HepG2 (cell line): ENCODE measurements around the gene MST1. TPM values are rescaled to one million over a fixed set of nuclear protein-coding genes. Genes with fewer than 3 reads are reported as not detected.
A peak's percentile ranks its signal among the peaks of the same experiment; 100 is the strongest.

Experiments used
- CBFB ChIP-seq: sonication (generic); formaldehyde crosslinking; IDR thresholded peaks from 2 replicates; pipeline ENCODE4 v1.4.0; 2020; ENCODE audit warnings: missing genetic modification reagents
- CCAR2 ChIP-seq: fragments of 200-400 bp; formaldehyde crosslinking; optimal IDR thresholded peaks from 2 replicates; pipeline ENCODE3; 2018; ENCODE audit warnings: low read depth, mild to moderate bottlenecking, low read length, moderate library complexity
- CHCHD3 ChIP-seq: sonication (generic); formaldehyde crosslinking; IDR thresholded peaks from 2 replicates; pipeline ENCODE4 v1.8.0; 2022; ENCODE audit warnings: mild to moderate bottlenecking, missing genetic modification reagents, moderate library complexity
- FOSL2 ChIP-seq: sonication (generic); formaldehyde crosslinking; IDR thresholded peaks from 2 replicates; pipeline ENCODE4 v1.4.0; 2020; ENCODE audit warnings: missing genetic modification reagents
- HNRNPK ChIP-seq: fragments of 200-400 bp; formaldehyde crosslinking; IDR thresholded peaks from 2 replicates; pipeline ENCODE4 v1.6.1; 2018; ENCODE audit warnings: low read length, low read depth, moderate library complexity, mild to moderate bottlenecking; ENCODE audit not compliant: poor library complexity, severe bottlenecking
- HOXD1 ChIP-seq: sonication (generic); formaldehyde crosslinking; IDR thresholded peaks from 2 replicates; pipeline ENCODE4 v1.5.0; 2020; ENCODE audit warnings: missing genetic modification reagents
- IRF9 ChIP-seq: sonication (generic); formaldehyde crosslinking; IDR thresholded peaks from 2 replicates; pipeline ENCODE4 v1.8.0; 2022; ENCODE audit warnings: missing genetic modification reagents, mild to moderate bottlenecking, borderline replicate concordance
- KDM5B ChIP-seq: sonication (generic); formaldehyde crosslinking; IDR thresholded peaks from 2 replicates; pipeline ENCODE4 v1.4.0; 2020; ENCODE audit warnings: missing genetic modification reagents, mild to moderate bottlenecking, borderline replicate concordance
- KDM6A ChIP-seq: IDR thresholded peaks from 2 replicates; pipeline ENCODE4 v1.6.1; 2016; ENCODE audit warnings: low read depth
- MAFF ChIP-seq: IDR thresholded peaks from 2 replicates; pipeline ENCODE4 v1.6.1; 2011; ENCODE audit warnings: low read depth, low read length, improper control_type of control experiment
- PPARG ChIP-seq: conservative IDR thresholded peaks from 2 replicates; pipeline ENCODE4 v1.6.1; 2016; ENCODE audit warnings: missing biosample characterization, missing genetic modification reagents
- REPIN1 ChIP-seq: sonication (generic); formaldehyde crosslinking; IDR thresholded peaks from 2 replicates; pipeline ENCODE4 v1.8.0; 2022; ENCODE audit warnings: missing genetic modification reagents, low read depth, mild to moderate bottlenecking, borderline replicate concordance
- RFX1 ChIP-seq: fragments of 450-650 bp; IDR thresholded peaks from 2 replicates; pipeline ENCODE4 v1.6.1; 2017
- SP140L ChIP-seq: sonication (generic); formaldehyde crosslinking; IDR thresholded peaks from 2 replicates; pipeline ENCODE4 v1.4.0; 2020; ENCODE audit warnings: missing genetic modification reagents, borderline replicate concordance
- TAF1 ChIP-seq: sonication (generic); formaldehyde crosslinking; IDR thresholded peaks from 2 replicates; pipeline ENCODE4 v1.4.0; 2020; ENCODE audit warnings: missing genetic modification reagents
- TBX2 ChIP-seq: sonication (generic); formaldehyde crosslinking; IDR thresholded peaks from 2 replicates; pipeline ENCODE4 v1.5.0; 2020; ENCODE audit warnings: missing genetic modification reagents, mild to moderate bottlenecking, borderline replicate concordance
- ZBTB7A ChIP-seq: sonication (generic); formaldehyde crosslinking; IDR thresholded peaks from 2 replicates; pipeline ENCODE4 v1.8.0; 2022; ENCODE audit warnings: mild to moderate bottlenecking, missing genetic modification reagents
- ZKSCAN5 ChIP-seq: sonication (generic); formaldehyde crosslinking; IDR thresholded peaks from 2 replicates; pipeline ENCODE4 v1.5.1; 2020; ENCODE audit warnings: mild to moderate bottlenecking, missing genetic modification reagents
- ZNF407 ChIP-seq: sonication (generic); formaldehyde crosslinking; IDR thresholded peaks from one replicate; pipeline ENCODE4 v1.5.1; 2020; ENCODE audit warnings: mild to moderate bottlenecking, missing genetic modification reagents; ENCODE audit errors: not compliant biosample characterization
- ZNF614 ChIP-seq: IDR thresholded peaks from 2 replicates; pipeline ENCODE4 v1.6.1; 2018; ENCODE audit warnings: missing biosample characterization, missing genetic modification reagents, inconsistent platforms, borderline replicate concordance
- polyA plus RNA-seq, 8 experiments: library from polyadenylated mRNA; depleted of rRNA in 3 of 8; stranded (reverse) in 7 of 8; unstranded in 1 of 8; fragments of >200 nt; fragmentation: Illumina TruSeq in 4 of 8; extraction: Trizol in 4 of 8; gene quantifications; 2 replicates each; pipeline versions ENCODE4 v1.2.1 to v1.2.3, GENCODE V29; 2011 to 2016; ENCODE audit warnings: low read depth in 4 of 8, missing spikeins in 1 of 8, mixed read lengths in 1 of 8; ENCODE audit not compliant: insufficient read depth in 1 of 8
- total RNA-seq, 5 experiments: library from RNA; depleted of rRNA; stranded (reverse); fragments of >200 nt; fragmentation: Illumina TruSeq; extraction: Trizol; gene quantifications; 2 replicates each; pipeline ENCODE4 v1.2.3, GENCODE V29; 2016; ENCODE audit warnings: low read depth in 1 of 5

Gene MST1
- total and polyA plus RNA-seq, 2 of the 13 experiments (the other 11 are each of a cell fraction or from before 2014, with no cell fraction given), result 189 to 452 TPM

GRCh38 chr3:49673715-49674496, 15.4 kb downstream of the MST1 start, which contains the start of gene APEH (continued):
- no peak for TF ChIP-seq ZNF407 (CRISPR knock-in tag)
- no peak for TF ChIP-seq ZNF614 (CRISPR knock-in tag)
- TF ChIP-seq CHCHD3 (CRISPR knock-in tag), result no peak
- TF ChIP-seq HOXD1 (CRISPR knock-in tag), result no peak; the same call in 1 of the 2 replicates
- no peak for TF ChIP-seq FOSL2 (CRISPR knock-in tag)
- peak; percentile 58 for TF ChIP-seq HNRNPK
- no peak for TF ChIP-seq MAFF
- TF ChIP-seq KDM6A, result no peak
- no peak; the same call in 1 of the 2 replicates for TF ChIP-seq IRF9
- TF ChIP-seq CBFB (CRISPR knock-in tag), result no peak
- TF ChIP-seq TAF1 (CRISPR knock-in tag), result peak; percentile 65; the same call in 1 of the 2 replicates
- TF ChIP-seq ZBTB7A (CRISPR knock-in tag), result peak; percentile 69; the same call in 1 of the 2 replicates
- TF ChIP-seq ZKSCAN5, result peak; percentile 69; the same call in 1 of the 2 replicates
- TF ChIP-seq PPARG (CRISPR knock-in tag), result peak; percentile 32; the same call in 1 of the 2 replicates
- no peak for TF ChIP-seq RFX1
- no peak for TF ChIP-seq SP140L (CRISPR knock-in tag)
- TF ChIP-seq CCAR2, result no peak
- TF ChIP-seq KDM5B, result peak; percentile 86; the same call in 1 of the 2 replicates
- 0 out of 2 replicates have a peak, but pooled peaks have one; percentile 4 for TF ChIP-seq REPIN1
- peak; percentile 65; the same call in 1 of the 2 replicates for TF ChIP-seq TBX2 (CRISPR knock-in tag)
